Mammary microvascular endothelial cell (primary cell): ENCODE results near the gene GDE1. TPM values are rescaled to one million over a fixed set of nuclear protein-coding genes. Genes with fewer than 3 reads are reported as not detected.

Source experiments
- total RNA-seq: library from RNA; depleted of rRNA; stranded (reverse); fragments of >200 nt; gene quantifications from 2 replicates; pipeline ENCODE4 v1.2.3, GENCODE V29; 2015

Gene GDE1
- 39.9 and 41.9 TPM in 2 replicates for total RNA-seq

GRCh38 chr16:19521471-19522396 lies at the start of gene GDE1:
TSS of gene GDE1 (minus strand) at chr16:19522098. CDS start at chr16:19521964, 134 bp downstream.

GRCh38 chr16:19555186-19555937 lies 33.5 kb upstream of the GDE1 start, which contains the start of gene VPS35L:
TSS of gene VPS35L (plus strand) at chr16:19555703. CDS start at chr16:19555730, 27 bp downstream.

DNA sequence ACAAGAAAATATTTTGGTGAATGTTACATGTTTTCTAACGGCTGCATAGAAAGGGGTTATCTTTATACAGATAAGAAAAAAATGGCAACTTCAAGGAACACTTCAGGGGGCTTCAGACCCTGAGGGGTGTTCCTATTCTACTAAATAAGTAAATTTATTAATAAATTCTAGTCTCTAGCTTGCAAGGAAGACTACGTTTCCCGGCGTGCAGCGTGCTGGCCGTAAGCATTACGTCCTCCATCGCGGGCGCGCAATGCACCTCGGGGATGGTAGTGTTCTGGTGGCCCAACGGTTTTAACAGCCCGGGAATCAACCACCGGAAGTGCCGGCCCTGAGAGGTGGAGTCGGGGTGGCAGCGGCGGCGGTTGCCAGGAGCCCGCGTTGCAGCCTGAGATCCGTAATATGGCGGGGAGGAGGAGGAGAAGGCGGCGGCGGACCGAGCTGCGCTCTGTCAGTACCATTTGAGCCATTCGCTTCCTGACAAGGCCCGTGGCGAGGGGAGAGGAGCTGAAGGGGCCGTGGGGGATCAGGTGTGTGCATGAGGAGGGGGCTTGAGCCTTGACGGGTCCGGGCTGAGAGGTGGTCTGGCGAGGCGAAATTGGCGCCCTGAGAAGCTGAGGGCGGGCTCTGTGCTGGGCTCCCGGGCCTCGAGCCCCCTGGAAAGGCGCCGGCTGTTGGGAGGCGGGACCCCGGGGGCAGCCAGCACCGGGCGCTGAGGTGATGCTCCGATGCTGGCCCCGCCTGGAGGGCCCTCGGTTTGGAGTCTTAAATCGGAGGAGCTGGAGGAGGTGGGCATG lies 1.9 kb upstream of the GDE1 start, which contains the start of gene CCP110:
TSS of gene CCP110 (plus strand) at position 384 of the 797 bp plus-strand sequence. CDS start 3,940 bp downstream, outside the sequence.

Other genes with a start within 250 kb of the GDE1 start
- gene CLEC19A, start 236.4 kb downstream of the GDE1 start, total RNA-seq = not detected in 2 replicates
- gene TMC5, start 104.2 kb downstream of the GDE1 start, total RNA-seq = not detected in 2 replicates
- gene CCP110, start 1.8 kb upstream of the GDE1 start, total RNA-seq = 6.3 and 6.4 TPM in 2 replicates
- 54.4 and 58.5 TPM in 2 replicates for gene VPS35L, start 33.6 kb upstream of the GDE1 start, total RNA-seq
- gene KNOP1, start 196.1 kb upstream of the GDE1 start, total RNA-seq = 23.9 and 36.3 TPM in 2 replicates
- 37.2 and 40.6 TPM in 2 replicates for gene IQCK, start 196.2 kb upstream of the GDE1 start, total RNA-seq